Spleen (tissue), 3 donors: ENCODE measurements around the gene FGF14.

Experiments used
- POLR2A ChIP-seq, 3 donors: fragments of 450-650 bp; IDR thresholded peaks; one replicate each; pipeline ENCODE4 v1.5.1; 2017; ENCODE audit warnings: antibody characterized with exemption in 3 of 3, mild to moderate bottlenecking in 1 of 3
- POLR2AphosphoS5 ChIP-seq, 3 donors: sonication (generic); formaldehyde crosslinking; IDR thresholded peaks; one replicate each; pipeline ENCODE4 v1.5.1; 2017; ENCODE audit warnings: antibody characterized with exemption in 3 of 3

DNA sequence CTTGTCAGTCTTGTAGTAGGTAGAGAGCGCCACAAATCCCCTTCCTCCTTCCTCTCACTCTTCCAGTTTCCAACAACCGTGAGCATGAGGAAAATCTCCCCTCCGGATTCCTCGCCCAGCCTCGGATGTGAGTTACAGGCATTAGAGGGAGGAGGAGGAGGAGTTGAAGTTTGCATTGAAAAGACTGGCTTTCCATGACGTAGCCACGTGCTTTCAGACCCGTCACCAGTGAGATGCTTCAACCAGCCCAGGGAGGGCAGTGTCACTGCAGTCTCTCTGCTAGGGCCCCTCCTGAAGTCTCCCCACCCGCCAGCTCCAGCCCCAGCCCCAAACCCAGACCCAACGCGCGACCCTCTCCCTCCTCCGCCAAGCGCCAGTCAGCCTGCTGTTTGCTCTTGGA lies 442 bp upstream of the FGF14 start:
- TF ChIP-seq POLR2AphosphoS5 (IDR thresholded peaks at IDR 0.05) = no peak
- no peak for TF ChIP-seq POLR2A (IDR thresholded peaks at IDR 0.05)
